ENCODE data around the gene JAZF1.

GRCh38 chr7:27945058-27945795 lies 235.4 kb downstream of the JAZF1 start:
- TF ChIP-seq POLR2AphosphoS5 (IDR thresholded peaks at IDR 0.05) (no peak), CTCF (IDR thresholded peaks at IDR 0.05) (no peak), POLR2A (IDR thresholded peaks at IDR 0.05) (no peak)

All from gastroesophageal sphincter (tissue), 3 donors.